GM23338 (cell line): Measurements from ENCODE around the gene SLCO3A1. TPM values are rescaled to one million over a fixed set of nuclear protein-coding genes. Genes with fewer than 3 reads are reported as not detected.

Source experiments
- ATAC-seq: fragments of 200-7000 bp; cut with Tn5 transposase; 3 replicates; pipeline ENCODE4 v1.9.1; 2020
- DNase-seq: peaks from one replicate; pipeline ENCODE4 v3.0.0-alpha.2; 2015; ENCODE audit warnings: low spot score
- H2AFZ ChIP-seq: fragments of 200-600 bp; sonication (generic); 2 replicates; pipeline ENCODE4 v1.8.0; 2016; ENCODE audit warnings: antibody characterized with exemption, mild to moderate bottlenecking, moderate library complexity
- H3F3A ChIP-seq: fragments of 200-600 bp; sonication (generic); replicated peaks from 2 replicates; pipeline ENCODE4 v1.8.0; 2017; ENCODE audit warnings: antibody characterized with exemption, mixed run types, low read depth
- H3K27ac ChIP-seq: fragments of 200-600 bp; sonication (generic); 2 replicates; pipeline ENCODE4 v1.6.1; 2016; ENCODE audit warnings: low read depth
- H3K27me3 ChIP-seq: fragments of 200-600 bp; sonication (generic); 2 replicates; pipeline ENCODE4 v1.8.0; 2016; ENCODE audit warnings: mild to moderate bottlenecking, mixed run types, moderate library complexity; ENCODE audit not compliant: insufficient read depth
- H3K36me3 ChIP-seq: fragments of 200-600 bp; sonication (generic); 2 replicates; pipeline ENCODE4 v1.8.0; 2016; ENCODE audit warnings: mild to moderate bottlenecking; ENCODE audit not compliant: insufficient read depth
- H3K4me1 ChIP-seq: fragments of 200-600 bp; sonication (generic); 2 replicates; pipeline ENCODE4 v1.8.0; 2016; ENCODE audit warnings: mild to moderate bottlenecking, moderate library complexity; ENCODE audit not compliant: insufficient read depth
- H3K4me2 ChIP-seq: fragments of 200-600 bp; sonication (generic); 2 replicates; pipeline ENCODE4 v1.7.1; 2017; ENCODE audit warnings: mixed run types
- H3K4me3 ChIP-seq: fragments of 200-600 bp; sonication (generic); 2 replicates; pipeline ENCODE4 v1.6.1; 2016; ENCODE audit warnings: mixed run types
- H3K79me2 ChIP-seq: fragments of 200-600 bp; sonication (generic); replicated peaks from 2 replicates; pipeline ENCODE4 v1.8.0; 2017; ENCODE audit warnings: mild to moderate bottlenecking; ENCODE audit not compliant: insufficient read depth
- H3K9me2 ChIP-seq: fragments of 200-600 bp; sonication (generic); 2 replicates; pipeline ENCODE4 v1.8.0; 2017; ENCODE audit not compliant: insufficient read depth
- H4K20me1 ChIP-seq: fragments of 200-600 bp; sonication (generic); replicated peaks from 2 replicates; pipeline ENCODE4 v1.8.0; 2017; ENCODE audit warnings: mild to moderate bottlenecking; ENCODE audit not compliant: insufficient read depth
- H3K27ac Mint-ChIP-seq: 2 replicates; pipeline ENCODE4 v1.8.0; 2020; ENCODE audit warnings: inconsistent platforms, mild to moderate bottlenecking, moderate library complexity, mixed read lengths
- H3K27me3 Mint-ChIP-seq: 3 replicates; pipeline ENCODE4 v1.8.0; 2022; ENCODE audit warnings: low read depth, mild to moderate bottlenecking, moderate library complexity, mixed read lengths, inconsistent platforms; ENCODE audit not compliant: insufficient read depth, poor library complexity
- H3K36me3 Mint-ChIP-seq: 3 replicates; pipeline ENCODE4 v1.8.0; 2021; ENCODE audit warnings: low read depth, mild to moderate bottlenecking, inconsistent platforms, moderate library complexity, mixed read lengths
- H3K4me1 Mint-ChIP-seq: 3 replicates; pipeline ENCODE4 v1.8.0; 2020; ENCODE audit warnings: mild to moderate bottlenecking, inconsistent platforms, mixed read lengths
- H3K4me3 Mint-ChIP-seq: 3 replicates; pipeline ENCODE4 v1.8.0; 2021; ENCODE audit warnings: moderate library complexity, mild to moderate bottlenecking, inconsistent platforms, mixed read lengths
- H3K9me3 Mint-ChIP-seq: 3 replicates; pipeline ENCODE4 v1.8.0; 2020; ENCODE audit warnings: moderate library complexity, mild to moderate bottlenecking, inconsistent platforms, mixed read lengths
- CREB1 ChIP-seq: fragments of 250-450 bp; sonication (Bioruptor Pico); IDR thresholded peaks from 2 replicates; pipeline ENCODE4 v1.5.0; 2020; ENCODE audit warnings: low read depth, mild to moderate bottlenecking, moderate library complexity
- EZH2 ChIP-seq: fragments of 200-600 bp; sonication (generic); IDR thresholded peaks from one replicate; pipeline ENCODE4 v1.8.0; 2017; ENCODE audit warnings: antibody characterized with exemption, mild to moderate bottlenecking, low read depth; ENCODE audit not compliant: unreplicated experiment
- EZH2phosphoT487 ChIP-seq: fragments of 200-600 bp; sonication (generic); IDR thresholded peaks from one replicate; pipeline ENCODE4 v1.8.1; 2018; ENCODE audit warnings: antibody characterized with exemption; ENCODE audit not compliant: unreplicated experiment
- JUNB ChIP-seq: IDR thresholded peaks from one replicate; pipeline ENCODE4 v1.6.1; 2016; ENCODE audit warnings: antibody characterized with exemption; ENCODE audit not compliant: unreplicated experiment
- NANOG ChIP-seq: IDR thresholded peaks from 2 replicates; pipeline ENCODE4 v1.6.1; 2016; ENCODE audit warnings: antibody characterized with exemption, borderline replicate concordance
- POLR2AphosphoS5 ChIP-seq: IDR thresholded peaks from 2 replicates; pipeline ENCODE4 v1.6.1; 2016; ENCODE audit warnings: antibody characterized with exemption, low read depth
- STAT1 ChIP-seq: IDR thresholded peaks from one replicate; pipeline ENCODE4 v1.6.1; 2016; ENCODE audit warnings: antibody characterized with exemption; ENCODE audit not compliant: unreplicated experiment
- ZNF114 ChIP-seq: fragments of 250-450 bp; sonication (Bioruptor Pico); IDR thresholded peaks from 2 replicates; pipeline ENCODE4 v1.5.0; 2020; ENCODE audit warnings: mild to moderate bottlenecking, moderate library complexity
- ZNF331 ChIP-seq: fragments of 250-450 bp; sonication (Bioruptor Pico); IDR thresholded peaks from 2 replicates; pipeline ENCODE4 v1.5.0; 2020; ENCODE audit warnings: low read depth, mild to moderate bottlenecking, moderate library complexity
- polyA plus RNA-seq: library from polyadenylated mRNA; unstranded; fragments of >200 nt; fragmentation: Nextera tagmentation; extraction: Ambion mirVana; gene quantifications from 2 replicates; pipeline ENCODE4 v1.2.1, GENCODE V29; 2016
- total RNA-seq: library from RNA; depleted of rRNA; stranded (reverse); fragments of >200 nt; shearing (Covaris generic); gene quantifications from 2 replicates; pipeline ENCODE4 v1.2.3, GENCODE V29; 2014
- TF ChIP-seq, protein P1 (sequence below), 2 experiments: fragments of 200-600 bp in 1 of 2; sonication (generic) in 1 of 2; conservative IDR thresholded peaks; 2 replicates each; pipeline versions ENCODE4 v1.5.1 to v1.6.1; 2016 to 2017; ENCODE audit warnings: antibody characterized with exemption in 2 of 2, low read depth in 2 of 2, mild to moderate bottlenecking in 2 of 2, moderate library complexity in 1 of 2
- TF ChIP-seq, protein P2 (sequence below): IDR thresholded peaks from 2 replicates; pipeline ENCODE4 v1.6.1; 2016; ENCODE audit warnings: antibody characterized with exemption
- TF ChIP-seq, protein P3 (sequence below): IDR thresholded peaks from one replicate; pipeline ENCODE4 v1.6.1; 2018; ENCODE audit warnings: antibody characterized with exemption; ENCODE audit not compliant: unreplicated experiment
- TF ChIP-seq, protein P4 (sequence below): fragments of 250-450 bp; sonication (Bioruptor Pico); IDR thresholded peaks from 2 replicates; pipeline ENCODE4 v1.5.0; 2020; ENCODE audit warnings: mild to moderate bottlenecking, moderate library complexity

The SLCO3A1 gene
- total and polyA plus RNA-seq, 2 experiments from 2014 or later: 7.3 to 9.4 TPM

DNA sequence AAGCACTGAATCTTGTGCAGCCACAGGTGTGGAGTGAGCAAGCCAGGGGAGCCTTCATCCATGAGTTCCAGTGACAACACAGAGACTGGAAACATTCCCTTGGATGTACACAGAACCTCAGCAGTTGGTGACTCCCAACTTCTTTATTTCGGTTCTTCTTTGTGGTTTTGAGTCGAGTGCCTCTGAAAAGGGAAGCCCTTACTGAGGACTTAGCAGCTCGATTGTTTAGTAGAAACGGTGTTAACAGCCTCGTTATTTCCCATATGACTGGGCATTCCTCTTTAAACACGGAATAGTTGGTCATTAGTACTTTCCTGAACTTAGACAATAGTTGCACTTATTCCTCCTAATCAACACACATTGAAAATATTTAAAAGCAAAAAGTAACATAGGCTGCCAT lies 7.7 kb downstream of the SLCO3A1 start:
- no peak for DNase-seq
- peaks cover 89% of the 10 kb centered on the region for H3K79me2 ChIP-seq

More for the DNA sequence above, 7.7 kb downstream of the SLCO3A1 start:
- H4K20me1 ChIP-seq: peaks cover 3% of the 10 kb centered on the region; the same call in 1 of the 2 replicates
- H3K4me1 ChIP-seq: peaks cover 12% of the 10 kb centered on the region; the same call in 1 of the 2 replicates
- Mint-ChIP-seq H3K4me1 (peaks cover 34% of the 10 kb centered on the region), H3K36me3 (no peaks in the 10 kb centered on the region), H3K27ac (no peak overlapping the region), H3K9me3 (no peaks in the 10 kb centered on the region), H3K27me3 (peaks cover 5% of the 10 kb centered on the region), H3K4me3 (no peak overlapping the region)
- TF ChIP-seq POLR2AphosphoS5 (no peak), EZH2phosphoT487 (no peak), JUNB (no peak), EZH2 (no peak), NANOG (no peak), CREB1 (CRISPR knock-in tag) (no peak), STAT1 (no peak), ZNF114 (CRISPR knock-in tag) (no peak), ZNF331 (CRISPR knock-in tag) (no peak)
- TF ChIP-seq, protein P1, sequence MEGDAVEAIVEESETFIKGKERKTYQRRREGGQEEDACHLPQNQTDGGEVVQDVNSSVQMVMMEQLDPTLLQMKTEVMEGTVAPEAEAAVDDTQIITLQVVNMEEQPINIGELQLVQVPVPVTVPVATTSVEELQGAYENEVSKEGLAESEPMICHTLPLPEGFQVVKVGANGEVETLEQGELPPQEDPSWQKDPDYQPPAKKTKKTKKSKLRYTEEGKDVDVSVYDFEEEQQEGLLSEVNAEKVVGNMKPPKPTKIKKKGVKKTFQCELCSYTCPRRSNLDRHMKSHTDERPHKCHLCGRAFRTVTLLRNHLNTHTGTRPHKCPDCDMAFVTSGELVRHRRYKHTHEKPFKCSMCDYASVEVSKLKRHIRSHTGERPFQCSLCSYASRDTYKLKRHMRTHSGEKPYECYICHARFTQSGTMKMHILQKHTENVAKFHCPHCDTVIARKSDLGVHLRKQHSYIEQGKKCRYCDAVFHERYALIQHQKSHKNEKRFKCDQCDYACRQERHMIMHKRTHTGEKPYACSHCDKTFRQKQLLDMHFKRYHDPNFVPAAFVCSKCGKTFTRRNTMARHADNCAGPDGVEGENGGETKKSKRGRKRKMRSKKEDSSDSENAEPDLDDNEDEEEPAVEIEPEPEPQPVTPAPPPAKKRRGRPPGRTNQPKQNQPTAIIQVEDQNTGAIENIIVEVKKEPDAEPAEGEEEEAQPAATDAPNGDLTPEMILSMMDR (conservative IDR thresholded peaks at IDR 0.05; ENCODE audit: low read depth in 2 of 2): no peak
- TF ChIP-seq, protein P2, sequence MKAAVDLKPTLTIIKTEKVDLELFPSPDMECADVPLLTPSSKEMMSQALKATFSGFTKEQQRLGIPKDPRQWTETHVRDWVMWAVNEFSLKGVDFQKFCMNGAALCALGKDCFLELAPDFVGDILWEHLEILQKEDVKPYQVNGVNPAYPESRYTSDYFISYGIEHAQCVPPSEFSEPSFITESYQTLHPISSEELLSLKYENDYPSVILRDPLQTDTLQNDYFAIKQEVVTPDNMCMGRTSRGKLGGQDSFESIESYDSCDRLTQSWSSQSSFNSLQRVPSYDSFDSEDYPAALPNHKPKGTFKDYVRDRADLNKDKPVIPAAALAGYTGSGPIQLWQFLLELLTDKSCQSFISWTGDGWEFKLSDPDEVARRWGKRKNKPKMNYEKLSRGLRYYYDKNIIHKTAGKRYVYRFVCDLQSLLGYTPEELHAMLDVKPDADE: no peak
- TF ChIP-seq, protein P3, sequence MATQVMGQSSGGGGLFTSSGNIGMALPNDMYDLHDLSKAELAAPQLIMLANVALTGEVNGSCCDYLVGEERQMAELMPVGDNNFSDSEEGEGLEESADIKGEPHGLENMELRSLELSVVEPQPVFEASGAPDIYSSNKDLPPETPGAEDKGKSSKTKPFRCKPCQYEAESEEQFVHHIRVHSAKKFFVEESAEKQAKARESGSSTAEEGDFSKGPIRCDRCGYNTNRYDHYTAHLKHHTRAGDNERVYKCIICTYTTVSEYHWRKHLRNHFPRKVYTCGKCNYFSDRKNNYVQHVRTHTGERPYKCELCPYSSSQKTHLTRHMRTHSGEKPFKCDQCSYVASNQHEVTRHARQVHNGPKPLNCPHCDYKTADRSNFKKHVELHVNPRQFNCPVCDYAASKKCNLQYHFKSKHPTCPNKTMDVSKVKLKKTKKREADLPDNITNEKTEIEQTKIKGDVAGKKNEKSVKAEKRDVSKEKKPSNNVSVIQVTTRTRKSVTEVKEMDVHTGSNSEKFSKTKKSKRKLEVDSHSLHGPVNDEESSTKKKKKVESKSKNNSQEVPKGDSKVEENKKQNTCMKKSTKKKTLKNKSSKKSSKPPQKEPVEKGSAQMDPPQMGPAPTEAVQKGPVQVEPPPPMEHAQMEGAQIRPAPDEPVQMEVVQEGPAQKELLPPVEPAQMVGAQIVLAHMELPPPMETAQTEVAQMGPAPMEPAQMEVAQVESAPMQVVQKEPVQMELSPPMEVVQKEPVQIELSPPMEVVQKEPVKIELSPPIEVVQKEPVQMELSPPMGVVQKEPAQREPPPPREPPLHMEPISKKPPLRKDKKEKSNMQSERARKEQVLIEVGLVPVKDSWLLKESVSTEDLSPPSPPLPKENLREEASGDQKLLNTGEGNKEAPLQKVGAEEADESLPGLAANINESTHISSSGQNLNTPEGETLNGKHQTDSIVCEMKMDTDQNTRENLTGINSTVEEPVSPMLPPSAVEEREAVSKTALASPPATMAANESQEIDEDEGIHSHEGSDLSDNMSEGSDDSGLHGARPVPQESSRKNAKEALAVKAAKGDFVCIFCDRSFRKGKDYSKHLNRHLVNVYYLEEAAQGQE: no peak
- TF ChIP-seq, protein P4, sequence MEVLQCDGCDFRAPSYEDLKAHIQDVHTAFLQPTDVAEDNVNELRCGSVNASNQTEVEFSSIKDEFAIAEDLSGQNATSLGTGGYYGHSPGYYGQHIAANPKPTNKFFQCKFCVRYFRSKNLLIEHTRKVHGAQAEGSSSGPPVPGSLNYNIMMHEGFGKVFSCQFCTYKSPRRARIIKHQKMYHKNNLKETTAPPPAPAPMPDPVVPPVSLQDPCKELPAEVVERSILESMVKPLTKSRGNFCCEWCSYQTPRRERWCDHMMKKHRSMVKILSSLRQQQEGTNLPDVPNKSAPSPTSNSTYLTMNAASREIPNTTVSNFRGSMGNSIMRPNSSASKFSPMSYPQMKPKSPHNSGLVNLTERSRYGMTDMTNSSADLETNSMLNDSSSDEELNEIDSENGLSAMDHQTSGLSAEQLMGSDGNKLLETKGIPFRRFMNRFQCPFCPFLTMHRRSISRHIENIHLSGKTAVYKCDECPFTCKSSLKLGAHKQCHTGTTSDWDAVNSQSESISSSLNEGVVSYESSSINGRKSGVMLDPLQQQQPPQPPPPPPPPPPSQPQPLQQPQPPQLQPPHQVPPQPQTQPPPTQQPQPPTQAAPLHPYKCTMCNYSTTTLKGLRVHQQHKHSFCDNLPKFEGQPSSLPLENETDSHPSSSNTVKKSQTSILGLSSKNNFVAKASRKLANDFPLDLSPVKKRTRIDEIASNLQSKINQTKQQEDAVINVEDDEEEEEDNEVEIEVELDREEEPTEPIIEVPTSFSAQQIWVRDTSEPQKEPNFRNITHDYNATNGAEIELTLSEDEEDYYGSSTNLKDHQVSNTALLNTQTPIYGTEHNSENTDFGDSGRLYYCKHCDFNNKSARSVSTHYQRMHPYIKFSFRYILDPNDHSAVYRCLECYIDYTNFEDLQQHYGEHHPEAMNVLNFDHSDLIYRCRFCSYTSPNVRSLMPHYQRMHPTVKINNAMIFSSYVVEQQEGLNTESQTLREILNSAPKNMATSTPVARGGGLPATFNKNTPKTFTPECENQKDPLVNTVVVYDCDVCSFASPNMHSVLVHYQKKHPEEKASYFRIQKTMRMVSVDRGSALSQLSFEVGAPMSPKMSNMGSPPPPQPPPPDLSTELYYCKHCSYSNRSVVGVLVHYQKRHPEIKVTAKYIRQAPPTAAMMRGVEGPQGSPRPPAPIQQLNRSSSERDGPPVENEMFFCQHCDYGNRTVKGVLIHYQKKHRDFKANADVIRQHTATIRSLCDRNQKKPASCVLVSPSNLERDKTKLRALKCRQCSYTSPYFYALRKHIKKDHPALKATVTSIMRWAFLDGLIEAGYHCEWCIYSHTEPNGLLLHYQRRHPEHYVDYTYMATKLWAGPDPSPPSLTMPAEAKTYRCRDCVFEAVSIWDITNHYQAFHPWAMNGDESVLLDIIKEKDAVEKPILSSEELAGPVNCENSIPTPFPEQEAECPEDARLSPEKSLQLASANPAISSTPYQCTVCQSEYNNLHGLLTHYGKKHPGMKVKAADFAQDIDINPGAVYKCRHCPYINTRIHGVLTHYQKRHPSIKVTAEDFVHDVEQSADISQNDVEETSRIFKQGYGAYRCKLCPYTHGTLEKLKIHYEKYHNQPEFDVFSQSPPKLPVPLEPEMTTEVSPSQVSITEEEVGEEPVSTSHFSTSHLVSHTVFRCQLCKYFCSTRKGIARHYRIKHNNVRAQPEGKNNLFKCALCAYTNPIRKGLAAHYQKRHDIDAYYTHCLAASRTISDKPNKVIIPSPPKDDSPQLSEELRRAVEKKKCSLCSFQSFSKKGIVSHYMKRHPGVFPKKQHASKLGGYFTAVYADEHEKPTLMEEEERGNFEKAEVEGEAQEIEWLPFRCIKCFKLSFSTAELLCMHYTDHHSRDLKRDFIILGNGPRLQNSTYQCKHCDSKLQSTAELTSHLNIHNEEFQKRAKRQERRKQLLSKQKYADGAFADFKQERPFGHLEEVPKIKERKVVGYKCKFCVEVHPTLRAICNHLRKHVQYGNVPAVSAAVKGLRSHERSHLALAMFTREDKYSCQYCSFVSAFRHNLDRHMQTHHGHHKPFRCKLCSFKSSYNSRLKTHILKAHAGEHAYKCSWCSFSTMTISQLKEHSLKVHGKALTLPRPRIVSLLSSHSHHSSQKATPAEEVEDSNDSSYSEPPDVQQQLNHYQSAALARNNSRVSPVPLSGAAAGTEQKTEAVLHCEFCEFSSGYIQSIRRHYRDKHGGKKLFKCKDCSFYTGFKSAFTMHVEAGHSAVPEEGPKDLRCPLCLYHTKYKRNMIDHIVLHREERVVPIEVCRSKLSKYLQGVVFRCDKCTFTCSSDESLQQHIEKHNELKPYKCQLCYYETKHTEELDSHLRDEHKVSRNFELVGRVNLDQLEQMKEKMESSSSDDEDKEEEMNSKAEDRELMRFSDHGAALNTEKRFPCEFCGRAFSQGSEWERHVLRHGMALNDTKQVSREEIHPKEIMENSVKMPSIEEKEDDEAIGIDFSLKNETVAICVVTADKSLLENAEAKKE (CRISPR knock-in tag): no peak
- no peak overlapping the region for H3K4me2 ChIP-seq
- H3K4me3 ChIP-seq: no peak overlapping the region
- no peak overlapping the region for H2AFZ ChIP-seq
- H3K9me2 ChIP-seq: no peaks in the 10 kb centered on the region
- H3K27ac ChIP-seq: no peak overlapping the region
- H3K36me3 ChIP-seq: no peaks in the 10 kb centered on the region
- H3F3A ChIP-seq: no peaks in the 10 kb centered on the region
- H3K27me3 ChIP-seq: no peaks in the 10 kb centered on the region
- no peak for ATAC-seq
